Liver (tissue), 2 donors: ENCODE data around the gene SOX4.

Experiments
- TF ChIP-seq, protein P1 (sequence below): fragments of 150-350 bp; IDR thresholded peaks from 2 replicates; pipeline ENCODE4 v1.5.1; 2017; ENCODE audit warnings: improper control_type of control experiment, low read depth, low read length; ENCODE audit not compliant: missing input control
- TF ChIP-seq, protein P2 (sequence below): IDR thresholded peaks from 2 replicates; pipeline ENCODE4 v1.6.1; 2016; ENCODE audit warnings: antibody characterized with exemption
- donor health status: healthy.

- TF ChIP-seq, protein P1, sequence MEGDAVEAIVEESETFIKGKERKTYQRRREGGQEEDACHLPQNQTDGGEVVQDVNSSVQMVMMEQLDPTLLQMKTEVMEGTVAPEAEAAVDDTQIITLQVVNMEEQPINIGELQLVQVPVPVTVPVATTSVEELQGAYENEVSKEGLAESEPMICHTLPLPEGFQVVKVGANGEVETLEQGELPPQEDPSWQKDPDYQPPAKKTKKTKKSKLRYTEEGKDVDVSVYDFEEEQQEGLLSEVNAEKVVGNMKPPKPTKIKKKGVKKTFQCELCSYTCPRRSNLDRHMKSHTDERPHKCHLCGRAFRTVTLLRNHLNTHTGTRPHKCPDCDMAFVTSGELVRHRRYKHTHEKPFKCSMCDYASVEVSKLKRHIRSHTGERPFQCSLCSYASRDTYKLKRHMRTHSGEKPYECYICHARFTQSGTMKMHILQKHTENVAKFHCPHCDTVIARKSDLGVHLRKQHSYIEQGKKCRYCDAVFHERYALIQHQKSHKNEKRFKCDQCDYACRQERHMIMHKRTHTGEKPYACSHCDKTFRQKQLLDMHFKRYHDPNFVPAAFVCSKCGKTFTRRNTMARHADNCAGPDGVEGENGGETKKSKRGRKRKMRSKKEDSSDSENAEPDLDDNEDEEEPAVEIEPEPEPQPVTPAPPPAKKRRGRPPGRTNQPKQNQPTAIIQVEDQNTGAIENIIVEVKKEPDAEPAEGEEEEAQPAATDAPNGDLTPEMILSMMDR: no peak
- TF ChIP-seq, protein P2, sequence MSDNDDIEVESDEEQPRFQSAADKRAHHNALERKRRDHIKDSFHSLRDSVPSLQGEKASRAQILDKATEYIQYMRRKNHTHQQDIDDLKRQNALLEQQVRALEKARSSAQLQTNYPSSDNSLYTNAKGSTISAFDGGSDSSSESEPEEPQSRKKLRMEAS: no peak
Measured at GRCh38 chr6:21556511-21556910, 37.0 kb upstream of the SOX4 start.
